ENCODE measurements around the gene FILIP1. TPM values are rescaled to one million over a fixed set of nuclear protein-coding genes. Genes with fewer than 3 reads are reported as not detected.

FILIP1 gene
- total and polyA plus RNA-seq, 2 of the 8 experiments (the other 6 are each of a cell fraction or from before 2014, with no cell fraction given), result 2.4 to 5.7 TPM

GRCh38 chr6:75288023-75288422 is 205.6 kb downstream of the FILIP1 start:
- Histone ChIP-seq H3K4me2 (ENCODE audit: insufficient read depth in 1 of 2, low read depth in 2 of 2, low read length in 2 of 2) (no peak overlapping the region), H2BK12ac (ENCODE audit: low read depth, low read length) (no peak overlapping the region), H3K18ac (ENCODE audit: extremely low read depth, low read length) (no peak overlapping the region), H2BK15ac (ENCODE audit: low read length) (no peak overlapping the region), H3K79me2 (ENCODE audit: control insufficient read depth in 1 of 2, insufficient read depth in 2 of 2, low read length in 2 of 2) (peaks cover 7 to 13% of the 10 kb centered on the region in 2 experiments), H2BK5ac (ENCODE audit: low read depth, low read length) (no peak overlapping the region), H3K9ac (replicated peaks in 1 of 4; ENCODE audit: extremely low read depth in 1 of 4, low read depth in 3 of 4, low read length in 3 of 4) (no peak overlapping the region), H2AFZ (ENCODE audit: low read length) (no peak overlapping the region), H4K8ac (ENCODE audit: extremely low read depth, insufficient read depth, low read length) (no peak overlapping the region), H3K4me1 (replicated peaks in 1 of 4; ENCODE audit: control insufficient read depth in 3 of 4, insufficient read depth in 4 of 4, low read length in 3 of 4) (peaks cover 3 to 9% (median 7%) of the 10 kb centered on the region in 4 experiments), H4K20me1 (replicated peaks in 1 of 2; ENCODE audit: control insufficient read depth in 1 of 2, insufficient read depth in 2 of 2, low read length in 2 of 2) (peaks cover 2 to 3% of the 10 kb centered on the region in 2 experiments), H3K36me3 (ENCODE audit: control insufficient read depth in 2 of 4, insufficient read depth in 4 of 4, low read length in 3 of 4) (no peaks in the 10 kb centered on the region), H3K56ac (replicated peaks; ENCODE audit: insufficient read length, low read depth, low read length) (no peak overlapping the region), H2AK5ac (ENCODE audit: low read depth, low read length) (no peak overlapping the region), H3K79me1 (ENCODE audit: low read depth, low read length) (0 out of 2 replicates have a peak, but pooled peaks cover 3% of the 10 kb centered on the region), H3K23me2 (ENCODE audit: low read depth, low read length) (no peaks in the 10 kb centered on the region), H3K4me3 (ENCODE audit: extremely low read depth in 1 of 4, insufficient read depth in 2 of 4, low read depth in 3 of 4, low read length in 4 of 4) (no peak overlapping the region), H3K23ac (ENCODE audit: insufficient read length) (no peak overlapping the region), H4K91ac (replicated peaks; ENCODE audit: insufficient read length, low read length) (no peak overlapping the region), H3K4ac (replicated peaks; ENCODE audit: insufficient read length, low read depth, low read length) (no peak overlapping the region), H4K5ac (ENCODE audit: insufficient read length, low read depth, low read length) (no peak overlapping the region), H3K14ac (ENCODE audit: insufficient read length) (no peak overlapping the region), H3K27ac (ENCODE audit: low read depth, low read length) (no peak overlapping the region), H2BK20ac (ENCODE audit: low read length) (no peak overlapping the region), H2BK120ac (replicated peaks; ENCODE audit: low read depth, low read length) (no peak overlapping the region), H3K9me3 (ENCODE audit: insufficient read depth in 2 of 2, low read depth in 1 of 2, low read length in 1 of 2) (no peaks in the 10 kb centered on the region), H3K27me3 (replicated peaks in 1 of 4; ENCODE audit: control insufficient read depth in 3 of 4, extremely low read depth in 1 of 4, insufficient read depth in 3 of 4, low read length in 3 of 4) (no peaks in the 10 kb centered on the region)
- ChIA-PET POLR2A (ENCODE audit: partially characterized antibody) (no interaction called here), CTCF (ENCODE audit: partially characterized antibody) (interaction anchor here (1.5 kb wide), 1 partner anchor 53 kb away, joined by 3 read pairs; no protein-coding TSS in a partner anchor)
- FAIRE-seq (no peak), DNase-seq (ENCODE audit: low read depth in 1 of 2, low spot score in 2 of 2) (no peak)
- WGBS, 2 experiments (ENCODE audit: extremely low coverage in 1 of 2, insufficient coverage in 1 of 2, insufficient read length in 1 of 2, insufficient replicate concordance in 2 of 2, low coverage in 1 of 2, low lambda C conversion rate in 2 of 2, missing lambda C conversion rate in 1 of 2), result 94% methylated on average over 1 of the region's 1 CpG; no CpG with 5 or more reads in 1 of the 2 experiments
- no peak for TF ChIP-seq RAD21 (IDR thresholded peaks at IDR 0.05 in 1 of 2, conservative IDR thresholded peaks at IDR 0.05 in 1 of 2; ENCODE audit: low read depth in 2 of 2, low read length in 2 of 2)
- TF ChIP-seq KDM4A (IDR thresholded peaks at IDR 0.05; ENCODE audit: low read depth, low read length, severe bottlenecking), result no peak
- no peak for TF ChIP-seq SAP30 (IDR thresholded peaks at IDR 0.05; ENCODE audit: insufficient read depth, insufficient replicate concordance, low read length)
- TF ChIP-seq SRF (IDR thresholded peaks at IDR 0.05; ENCODE audit: low read depth, low read length), result no peak
- TF ChIP-seq PHF8 (conservative IDR thresholded peaks at IDR 0.05; ENCODE audit: low read depth, low read length), result no peak
- no peak for TF ChIP-seq USF2 (IDR thresholded peaks at IDR 0.05; ENCODE audit: low read length)
- no peak for TF ChIP-seq POLR2AphosphoS5 (IDR thresholded peaks at IDR 0.05; ENCODE audit: low read depth, low read length)
- TF ChIP-seq JUND (IDR thresholded peaks at IDR 0.05; ENCODE audit: low read length), result no peak
- TF ChIP-seq CBX8 (IDR thresholded peaks at IDR 0.05; ENCODE audit: borderline replicate concordance, low read depth, low read length), result no peak
- no peak for TF ChIP-seq TAF7 (optimal IDR thresholded peaks at IDR 0.05; ENCODE audit: borderline replicate concordance, low read depth, low read length)
- TF ChIP-seq CREB1 (IDR thresholded peaks at IDR 0.05), result no peak
- no peak for TF ChIP-seq SIX5 (IDR thresholded peaks at IDR 0.05; ENCODE audit: low read depth, low read length)
- no peak for TF ChIP-seq FOSL1 (IDR thresholded peaks at IDR 0.05; ENCODE audit: insufficient read depth, low read depth, low read length)

Data from H1 (cell line).